Uterus (tissue), 2 donors: ENCODE data around the gene COL27A1.

Experiments
- POLR2A ChIP-seq, 2 donors: fragments of 450-650 bp; IDR thresholded peaks; one replicate each; pipeline ENCODE4 v1.6.1; 2016; ENCODE audit warnings: antibody characterized with exemption in 2 of 2, mild to moderate bottlenecking in 1 of 2, moderate library complexity in 1 of 2
- TF ChIP-seq, protein P1 (sequence below), 4 experiments: fragments of 200-600 bp in 2 of 4; fragments of 450-650 bp in 2 of 4; sonication (generic) in 2 of 4; IDR thresholded peaks; one replicate each; pipeline ENCODE4 v1.5.1; 2016 to 2019; ENCODE audit warnings: antibody characterized with exemption in 4 of 4, mild to moderate bottlenecking in 2 of 4, moderate library complexity in 1 of 4

DNA sequence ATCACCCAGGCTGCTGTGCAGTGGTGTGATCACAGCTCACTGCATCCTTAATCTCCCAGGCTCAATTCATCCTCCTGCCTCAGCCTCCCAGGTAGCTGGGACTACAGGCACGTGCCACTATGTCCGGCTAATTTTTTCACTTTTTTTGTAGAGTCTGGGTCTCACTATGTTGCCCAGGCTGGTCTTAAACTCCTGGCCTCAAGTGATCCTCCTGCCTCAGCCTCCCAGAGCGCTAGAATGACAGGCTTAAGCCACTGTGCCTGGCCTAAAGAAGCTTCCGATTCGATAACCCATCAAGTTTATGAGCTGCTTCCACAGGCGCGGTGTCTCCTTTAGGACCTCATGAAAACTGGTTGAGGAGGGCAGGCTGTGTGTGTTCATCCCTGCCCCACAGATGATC lies 16.2 kb downstream of the COL27A1 start:
- TF ChIP-seq, protein P1, sequence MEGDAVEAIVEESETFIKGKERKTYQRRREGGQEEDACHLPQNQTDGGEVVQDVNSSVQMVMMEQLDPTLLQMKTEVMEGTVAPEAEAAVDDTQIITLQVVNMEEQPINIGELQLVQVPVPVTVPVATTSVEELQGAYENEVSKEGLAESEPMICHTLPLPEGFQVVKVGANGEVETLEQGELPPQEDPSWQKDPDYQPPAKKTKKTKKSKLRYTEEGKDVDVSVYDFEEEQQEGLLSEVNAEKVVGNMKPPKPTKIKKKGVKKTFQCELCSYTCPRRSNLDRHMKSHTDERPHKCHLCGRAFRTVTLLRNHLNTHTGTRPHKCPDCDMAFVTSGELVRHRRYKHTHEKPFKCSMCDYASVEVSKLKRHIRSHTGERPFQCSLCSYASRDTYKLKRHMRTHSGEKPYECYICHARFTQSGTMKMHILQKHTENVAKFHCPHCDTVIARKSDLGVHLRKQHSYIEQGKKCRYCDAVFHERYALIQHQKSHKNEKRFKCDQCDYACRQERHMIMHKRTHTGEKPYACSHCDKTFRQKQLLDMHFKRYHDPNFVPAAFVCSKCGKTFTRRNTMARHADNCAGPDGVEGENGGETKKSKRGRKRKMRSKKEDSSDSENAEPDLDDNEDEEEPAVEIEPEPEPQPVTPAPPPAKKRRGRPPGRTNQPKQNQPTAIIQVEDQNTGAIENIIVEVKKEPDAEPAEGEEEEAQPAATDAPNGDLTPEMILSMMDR (IDR thresholded peaks at IDR 0.05), result no peak
- no peak for TF ChIP-seq POLR2A (IDR thresholded peaks at IDR 0.05)
